Neural cell (in vitro differentiated cells): ENCODE results near the gene SPACA9. TPM values are rescaled to one million over a fixed set of nuclear protein-coding genes. Genes with fewer than 3 reads are reported as not detected.

ENCODE experiments used
- H2AFZ ChIP-seq: fragments of 200-600, 300-800 bp; sonication (generic), shearing (Covaris generic); 2 replicates; pipeline ENCODE4 v1.6.0; 2014; ENCODE audit warnings: low read depth, mild to moderate bottlenecking, antibody characterized with exemption, low read length, moderate library complexity
- H3F3A ChIP-seq: fragments of 200-600 bp; shearing (Covaris generic); 2 replicates; pipeline ENCODE4 v1.6.1; 2016; ENCODE audit warnings: mild to moderate bottlenecking, moderate library complexity, mixed read lengths, antibody characterized with exemption, low read length; ENCODE audit not compliant: insufficient read depth, poor library complexity, severe bottlenecking
- H3K27ac ChIP-seq: fragments of 200-600, 300-800 bp; sonication (generic), shearing (Covaris generic); 2 replicates; pipeline ENCODE4 v1.5.1; 2014; ENCODE audit warnings: mild to moderate bottlenecking, low read length, moderate library complexity
- H3K27me3 ChIP-seq: fragments of 300-800, 200-600 bp; sonication (generic), shearing (Covaris generic); 2 replicates; pipeline ENCODE4 v1.6.0; 2014; ENCODE audit warnings: mild to moderate bottlenecking, low read depth, low read length, moderate library complexity; ENCODE audit not compliant: insufficient read depth
- H3K36me3 ChIP-seq: fragments of 300-800, 200-600 bp; sonication (generic), shearing (Covaris generic); 2 replicates; pipeline ENCODE4 v1.5.1; 2014; ENCODE audit warnings: mild to moderate bottlenecking, antibody characterized with exemption, low read length, moderate library complexity; ENCODE audit not compliant: insufficient read depth
- H3K4me2 ChIP-seq: fragments of 300-800, 200-600 bp; sonication (generic), shearing (Covaris generic); 2 replicates; pipeline ENCODE4 v1.6.0; 2014; ENCODE audit warnings: mild to moderate bottlenecking, low read length
- H3K4me3 ChIP-seq: fragments of 300-800, 200-600 bp; sonication (generic), shearing (Covaris generic); 2 replicates; pipeline ENCODE4 v1.5.1; 2014; ENCODE audit warnings: mild to moderate bottlenecking, low read length, moderate library complexity
- H3K79me2 ChIP-seq: fragments of 200-600 bp; shearing (Covaris generic); replicated peaks from 2 replicates; pipeline ENCODE4 v1.6.0; 2014; ENCODE audit warnings: mild to moderate bottlenecking, low read length, moderate library complexity; ENCODE audit not compliant: insufficient read depth
- H3K9ac ChIP-seq: fragments of 300-800, 200-600 bp; sonication (generic), shearing (Covaris generic); 2 replicates; pipeline ENCODE4 v1.6.1; 2016; ENCODE audit warnings: mild to moderate bottlenecking, low read length, mixed read lengths
- H3K9me2 ChIP-seq: fragments of 200-600 bp; shearing (Covaris generic); 2 replicates; pipeline ENCODE4 v1.6.1; 2016; ENCODE audit warnings: mild to moderate bottlenecking, low read length, mixed read lengths; ENCODE audit not compliant: insufficient read depth
- H3K9me3 ChIP-seq: fragments of 200-600, 300-800 bp; sonication (generic), shearing (Covaris generic); 2 replicates; pipeline ENCODE4 v1.6.1; 2016; ENCODE audit warnings: mild to moderate bottlenecking, mixed run types, low read length, moderate library complexity, mixed read lengths
- H4K20me1 ChIP-seq: fragments of 200-600 bp; shearing (Covaris generic); 2 replicates; pipeline ENCODE4 v1.6.1; 2016; ENCODE audit warnings: mild to moderate bottlenecking, mixed run types; ENCODE audit not compliant: insufficient read depth
- EP300 ChIP-seq: fragments of 450-650 bp; conservative IDR thresholded peaks from 2 replicates; pipeline ENCODE4 v1.6.1; 2014; ENCODE audit warnings: antibody characterized with exemption, mild to moderate bottlenecking, moderate library complexity; ENCODE audit not compliant: poor library complexity, severe bottlenecking
- EZH2 ChIP-seq: fragments of 200-600, 300-800 bp; shearing (Covaris generic), sonication (generic); IDR thresholded peaks from 2 replicates; pipeline ENCODE4 v1.6.1; 2014; ENCODE audit warnings: antibody characterized with exemption, low read length, borderline replicate concordance, mild to moderate bottlenecking; ENCODE audit not compliant: insufficient read depth, poor library complexity, severe bottlenecking
- MXI1 ChIP-seq: fragments of 450-650 bp; conservative IDR thresholded peaks from 2 replicates; pipeline ENCODE4 v1.6.1; 2014; ENCODE audit warnings: antibody characterized with exemption, mild to moderate bottlenecking; ENCODE audit not compliant: poor library complexity, severe bottlenecking
- POLR2AphosphoS5 ChIP-seq: IDR thresholded peaks from 2 replicates; pipeline ENCODE4 v1.6.1; 2012
- RAD21 ChIP-seq: fragments of 450-650 bp; conservative IDR thresholded peaks from 2 replicates; pipeline ENCODE4 v1.6.1; 2014; ENCODE audit warnings: antibody characterized with exemption, mild to moderate bottlenecking, moderate library complexity
- REST ChIP-seq: IDR thresholded peaks from 2 replicates; pipeline ENCODE4 v1.6.1; 2012; ENCODE audit warnings: borderline replicate concordance
- SMC3 ChIP-seq: fragments of 450-650 bp; conservative IDR thresholded peaks from 2 replicates; pipeline ENCODE4 v1.6.1; 2014; ENCODE audit warnings: antibody characterized with exemption, mild to moderate bottlenecking, moderate library complexity; ENCODE audit not compliant: poor library complexity
- TAF1 ChIP-seq: IDR thresholded peaks from 2 replicates; pipeline ENCODE4 v1.6.1; 2012; ENCODE audit warnings: low read depth
- polyA minus RNA-seq: library from RNA; depleted of rRNA, polyadenylated mRNA; stranded (reverse); fragments of >200 nt; gene quantifications from 2 replicates; pipeline ENCODE4 v1.2.3, GENCODE V29; 2014
- polyA plus RNA-seq: library from polyadenylated mRNA; depleted of rRNA; stranded (reverse); fragments of >200 nt; gene quantifications from 2 replicates; pipeline ENCODE4 v1.2.3, GENCODE V29; 2014
- TF ChIP-seq, protein P1 (sequence below): fragments of 450-650 bp; IDR thresholded peaks from 2 replicates; pipeline ENCODE4 v1.5.1; 2014; ENCODE audit warnings: antibody characterized with exemption, mild to moderate bottlenecking, moderate library complexity; ENCODE audit not compliant: poor library complexity, severe bottlenecking

The SPACA9 gene
- polyA plus RNA-seq: 4.6 and 5.2 TPM in 2 replicates
- 3.1 and 4.1 TPM in 2 replicates for polyA minus RNA-seq

DNA sequence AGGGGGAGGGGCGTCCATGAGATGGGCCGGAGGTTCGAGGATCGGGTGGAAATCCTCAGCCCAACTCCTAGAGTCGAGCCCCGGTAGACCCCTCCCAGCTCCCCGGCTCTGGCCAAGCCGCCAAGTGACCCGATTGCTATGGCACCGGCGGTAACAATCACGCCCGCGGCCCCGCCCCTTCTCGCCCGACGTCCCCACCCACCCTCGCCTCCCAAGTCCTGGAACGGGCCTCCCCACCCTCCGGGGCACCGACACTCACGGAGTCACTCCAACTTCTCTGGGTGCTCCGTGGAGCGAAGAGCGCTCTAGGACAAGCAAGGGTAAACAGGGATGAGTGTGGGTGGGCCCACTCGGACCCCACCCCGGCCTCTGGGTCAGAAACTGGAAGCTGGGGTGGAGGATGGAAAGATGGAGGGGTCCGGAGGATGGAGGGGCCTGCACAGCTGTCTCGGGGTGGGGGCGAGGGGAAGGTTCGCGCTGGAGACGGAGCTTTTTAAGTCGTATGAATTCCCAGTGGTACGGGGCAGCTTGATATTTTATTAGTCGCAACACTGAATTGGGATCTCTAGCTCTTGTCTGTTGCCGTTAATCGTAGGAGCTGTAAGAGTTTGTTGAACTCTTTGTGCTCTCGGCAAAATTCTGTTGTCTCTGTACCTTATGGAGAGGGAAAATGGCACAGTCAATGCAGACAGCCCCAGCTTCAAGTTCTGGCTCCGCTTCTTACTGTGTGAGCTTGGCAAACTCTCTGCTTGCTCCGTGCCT lies at the start of gene SPACA9:
Gene SPACA9, plus strand, starts transcription at position 204 of the 762 bp plus-strand sequence. CDS start 5,050 bp downstream, outside the sequence.
- Histone ChIP-seq H3K9me2 (no peaks in the 10 kb centered on the region), H3K9ac (peak within 1 kb of the TSS; percentile 89), H3K27me3 (no peaks in the 10 kb centered on the region), H4K20me1 (no peaks in the 10 kb centered on the region), H3F3A (no peaks in the 10 kb centered on the region), H3K4me3 (peak within 1 kb of the TSS; percentile 94), H2AFZ (peak within 1 kb of the TSS; percentile 100), H3K4me2 (peak within 1 kb of the TSS; percentile 51), H3K9me3 (no peaks in the 10 kb centered on the region), H3K79me2 (no peaks in the 10 kb centered on the region), H3K36me3 (no peaks in the 10 kb centered on the region), H3K27ac (peak within 1 kb of the TSS; percentile 47)
- TF ChIP-seq RAD21 (no peak), REST (no peak), EP300 (no peak), POLR2AphosphoS5 (no peak), SMC3 (no peak), MXI1 (no peak), EZH2 (no peak), TAF1 (no peak)
- TF ChIP-seq, protein P1, sequence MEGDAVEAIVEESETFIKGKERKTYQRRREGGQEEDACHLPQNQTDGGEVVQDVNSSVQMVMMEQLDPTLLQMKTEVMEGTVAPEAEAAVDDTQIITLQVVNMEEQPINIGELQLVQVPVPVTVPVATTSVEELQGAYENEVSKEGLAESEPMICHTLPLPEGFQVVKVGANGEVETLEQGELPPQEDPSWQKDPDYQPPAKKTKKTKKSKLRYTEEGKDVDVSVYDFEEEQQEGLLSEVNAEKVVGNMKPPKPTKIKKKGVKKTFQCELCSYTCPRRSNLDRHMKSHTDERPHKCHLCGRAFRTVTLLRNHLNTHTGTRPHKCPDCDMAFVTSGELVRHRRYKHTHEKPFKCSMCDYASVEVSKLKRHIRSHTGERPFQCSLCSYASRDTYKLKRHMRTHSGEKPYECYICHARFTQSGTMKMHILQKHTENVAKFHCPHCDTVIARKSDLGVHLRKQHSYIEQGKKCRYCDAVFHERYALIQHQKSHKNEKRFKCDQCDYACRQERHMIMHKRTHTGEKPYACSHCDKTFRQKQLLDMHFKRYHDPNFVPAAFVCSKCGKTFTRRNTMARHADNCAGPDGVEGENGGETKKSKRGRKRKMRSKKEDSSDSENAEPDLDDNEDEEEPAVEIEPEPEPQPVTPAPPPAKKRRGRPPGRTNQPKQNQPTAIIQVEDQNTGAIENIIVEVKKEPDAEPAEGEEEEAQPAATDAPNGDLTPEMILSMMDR: no peak

GRCh38 chr9:132832171-132832881 lies 46.4 kb upstream of the SPACA9 start:
- Histone ChIP-seq H3K9me3 (no peaks in the 10 kb centered on the region), H3K9ac (no peak overlapping the region), H3K36me3 (no peaks in the 10 kb centered on the region), H3K27me3 (no peaks in the 10 kb centered on the region), H3K27ac (peak overlapping the region; percentile 2), H4K20me1 (no peaks in the 10 kb centered on the region), H2AFZ (no peak overlapping the region), H3K4me2 (peak overlapping the region; percentile 11), H3F3A (no peaks in the 10 kb centered on the region), H3K4me3 (no peak overlapping the region), H3K79me2 (no peaks in the 10 kb centered on the region), H3K9me2 (no peaks in the 10 kb centered on the region)
- no peak for TF ChIP-seq MXI1
- no peak for TF ChIP-seq POLR2AphosphoS5
- TF ChIP-seq TAF1: no peak
- no peak for TF ChIP-seq EP300
- no peak for TF ChIP-seq EZH2
- TF ChIP-seq RAD21: no peak
- TF ChIP-seq, protein P1: no peak
- no peak for TF ChIP-seq REST
- no peak for TF ChIP-seq SMC3
